GM12891 (cell line): ENCODE results near the gene MYCBP2.
"Not testable (repeated sequence)": the region's sequence is repeated elsewhere in the genome, so short reads cannot be mapped to it uniquely, and the experiment has no call there.

Experiments
- PAX5 ChIP-seq: IDR thresholded peaks from 2 replicates; pipeline ENCODE4 v1.6.1; 2011; ENCODE audit warnings: low read length, moderate library complexity, mild to moderate bottlenecking; ENCODE audit not compliant: insufficient read depth, severe bottlenecking
- POLR2A ChIP-seq: IDR thresholded peaks from 2 replicates; pipeline ENCODE4 v1.6.1; 2011; ENCODE audit warnings: low read depth, low read length, control low read depth
- POLR2AphosphoS5 ChIP-seq: IDR thresholded peaks from 2 replicates; pipeline ENCODE4 v1.6.1; 2011; ENCODE audit warnings: low read depth, low read length, control low read depth
- POU2F2 ChIP-seq: IDR thresholded peaks from 2 replicates; pipeline ENCODE4 v1.6.1; 2011; ENCODE audit warnings: low read depth, mild to moderate bottlenecking, control low read depth, low read length, moderate library complexity
- SPI1 ChIP-seq: IDR thresholded peaks from 2 replicates; pipeline ENCODE4 v1.6.1; 2011; ENCODE audit warnings: low read depth, low read length, control low read depth
- TAF1 ChIP-seq: IDR thresholded peaks from 2 replicates; pipeline ENCODE4 v1.6.1; 2011; ENCODE audit warnings: low read depth, low read length, control low read depth

- TF ChIP-seq TAF1, POLR2AphosphoS5, PAX5, POU2F2, POLR2A, SPI1: not testable (repeated sequence)
Observed at GRCh38 chr13:77285632-77286031, 41.3 kb downstream of the MYCBP2 start.
